Lower leg skin (tissue), 3 donors: ENCODE measurements around the gene KRT6B.

Source experiments
- CTCF ChIP-seq, 3 donors: fragments of 450-650 bp; IDR thresholded peaks; one replicate each; pipeline ENCODE4 v1.5.1; 2016; ENCODE audit warnings: antibody characterized with exemption in 3 of 3, mild to moderate bottlenecking in 3 of 3, moderate library complexity in 2 of 3
- POLR2A ChIP-seq, 2 donors: fragments of 450-650 bp; IDR thresholded peaks; one replicate each; pipeline ENCODE4 v1.6.1; 2016 to 2017; ENCODE audit warnings: antibody characterized with exemption in 2 of 2, mild to moderate bottlenecking in 1 of 2, moderate library complexity in 1 of 2

- TF ChIP-seq CTCF (IDR thresholded peaks at IDR 0.05) (no peak), POLR2A (IDR thresholded peaks at IDR 0.05) (no peak)
These were observed 8.0 kb downstream of the KRT6B start for GRCh38 chr12:52443966-52444365.
